GM10248 (cell line): ENCODE measurements around the gene ATP2A3.

ENCODE experiments used
- CTCF ChIA-PET: fragments of 300-600 bp; sonication (Branson Sonifier 250); formaldehyde crosslinking; extraction: SDS; loops from one replicate; lab custom pipeline; 2021; ENCODE audit warnings: antibody characterized with exemption; lab: Yijun Ruan, JAX
- POLR2A ChIA-PET: fragments of 350-650 bp; sonication (Branson Sonifier 250); formaldehyde crosslinking; extraction: SDS; loops from one replicate; lab custom pipeline; 2020; ENCODE audit warnings: antibody characterized with exemption; lab: Yijun Ruan, JAX
- DNase-seq: peaks from one replicate; pipeline ENCODE4 v3.0.0; 2012; ENCODE audit errors: extremely low spot score
- CTCF ChIP-seq: IDR thresholded peaks from 2 replicates; pipeline ENCODE4 v1.5.1; 2012; ENCODE audit warnings: mild to moderate bottlenecking, low read depth; ENCODE audit errors: extremely low read depth, missing control alignments, control extremely low read depth

Gene ATP2A3

GRCh38 chr17:3969963-3970362 lies 5.7 kb upstream of the ATP2A3 start:
- ChIA-PET POLR2A (no interaction called here), CTCF (interaction anchor here (1.0 kb wide), 1 partner anchor 34 kb away, joined by 3 read pairs; no protein-coding TSS in a partner anchor)
- no peak for TF ChIP-seq CTCF
- no peak for DNase-seq

- no peak for DNase-seq
- CTCF ChIA-PET: interaction anchor here (1.4 kb wide), 1 partner anchor 55 kb away, joined by 3 read pairs; no protein-coding TSS in a partner anchor
- no peak for TF ChIP-seq CTCF
- POLR2A ChIA-PET: no interaction called here
These were observed 4.8 kb upstream of the ATP2A3 start for GRCh38 chr17:3968886-3969524.

GRCh38 chr17:3968015-3968414 lies 3.8 kb upstream of the ATP2A3 start:
- TF ChIP-seq CTCF: no peak
- ChIA-PET POLR2A (no interaction called here), CTCF (interaction anchor here (1.0 to 1.4 kb wide), 2 partner anchors 54 to 61 kb away, joined by 3 read pairs; no protein-coding TSS in a partner anchor)
- no peak for DNase-seq

GRCh38 chr17:3966720-3967363 lies 2.6 kb upstream of the ATP2A3 start:
- no peak for TF ChIP-seq CTCF
- no peak for DNase-seq
- ChIA-PET POLR2A (no interaction called here), CTCF (interaction anchor here (0.9 to 2.1 kb wide), 3 partner anchors 19 to 53 kb away, joined by 3 to 13 read pairs (median 5); no protein-coding TSS in a partner anchor)

GRCh38 chr17:3965118-3965800 lies 1.0 kb upstream of the ATP2A3 start:
- CTCF ChIA-PET: interaction anchor here (0.7 to 2.9 kb wide), 15 partner anchors 8 to 228 kb away, joined by 3 to 17 read pairs (median 3); partner anchors contain the start of gene NCBP3
- POLR2A ChIA-PET: interaction anchor here (0.5 to 1.1 kb wide), 4 partner anchors 9 to 178 kb away, joined by 3 read pairs; no protein-coding TSS in a partner anchor
- DNase-seq: peak; percentile 86

More at GRCh38 chr17:3965118-3965800, 1.0 kb upstream of the ATP2A3 start:
- TF ChIP-seq CTCF: peak; percentile 26
